Stimulated activated CD8-positive, alpha-beta memory T cell treated with anti-CD3 and anti-CD28 coated beads, Interleukin-2, amount 100 ng/mL, for 1 hour (primary cell): Measurements from ENCODE around the gene IRF2BP2.
"Not testable (repeated sequence)": the region's sequence is repeated elsewhere in the genome, so short reads cannot be mapped to it uniquely, and the experiment has no call there.

Experiments used
- DNase-seq, 2 donors: peaks; one replicate each; pipeline ENCODE4 v3.0.0-alpha.2; 2020; ENCODE audit warnings: low read depth in 2 of 2

Gene IRF2BP2

GRCh38 chr1:234601301-234602017, 8.5 kb downstream of the IRF2BP2 start:
- no peak for DNase-seq

- DNase-seq: no peak
Measured at GRCh38 chr1:234600418-234601281, 9.3 kb downstream of the IRF2BP2 start.

GRCh38 chr1:234599617-234600417, 10.2 kb downstream of the IRF2BP2 start:
- DNase-seq: peak in 1 of 2 donors; percentile 34

- DNase-seq: no peak
Measured at GRCh38 chr1:234598974-234599616, 10.9 kb downstream of the IRF2BP2 start.

GRCh38 chr1:234597894-234598293, 12.1 kb downstream of the IRF2BP2 start:
- DNase-seq: no peak

- DNase-seq: no peak
Measured at GRCh38 chr1:234595899-234596298, 14.1 kb downstream of the IRF2BP2 start.

GRCh38 chr1:234594575-234594974, 15.4 kb downstream of the IRF2BP2 start:
- not testable (repeated sequence) for DNase-seq

- no peak for DNase-seq
Measured at GRCh38 chr1:234593771-234594504, 16.0 kb downstream of the IRF2BP2 start.

GRCh38 chr1:234593109-234593508, 16.9 kb downstream of the IRF2BP2 start:
- DNase-seq: no peak

GRCh38 chr1:234592240-234592639, 17.7 kb downstream of the IRF2BP2 start:
- DNase-seq: no peak

GRCh38 chr1:234591131-234591530, 18.8 kb downstream of the IRF2BP2 start:
- DNase-seq: no peak

GRCh38 chr1:234589854-234590620, 19.9 kb downstream of the IRF2BP2 start:
- DNase-seq: no peak

GRCh38 chr1:234589064-234589800, 20.7 kb downstream of the IRF2BP2 start:
- DNase-seq: no peak

GRCh38 chr1:234588386-234588785, 21.6 kb downstream of the IRF2BP2 start:
- no peak for DNase-seq

GRCh38 chr1:234586892-234587485, 23.0 kb downstream of the IRF2BP2 start:
- no peak for DNase-seq

GRCh38 chr1:234586304-234586703, 23.7 kb downstream of the IRF2BP2 start:
- no peak for DNase-seq

GRCh38 chr1:234585330-234586055, 24.5 kb downstream of the IRF2BP2 start:
- no peak for DNase-seq

- DNase-seq: no peak
Measured at GRCh38 chr1:234584926-234585325, 25.1 kb downstream of the IRF2BP2 start.
